Spleen (tissue), 7 donors: ENCODE results near the gene THSD4.

Experiments used
- CTCF ChIP-seq, 11 experiments: fragments of 200-600 bp in 7 of 11; fragments of 450-650 bp in 4 of 11; sonication (generic) in 4 of 11; IDR thresholded peaks in 8 of 11; conservative IDR thresholded peaks in 3 of 11; 1 replicate in 7 of 11; 2 replicates in 4 of 11; pipeline versions ENCODE4 v1.4.0 to v1.8.0; 2016 to 2021; ENCODE audit warnings: antibody characterized with exemption in 11 of 11, inconsistent platforms in 4 of 11, mild to moderate bottlenecking in 1 of 11
- POLR2A ChIP-seq, 3 donors: fragments of 450-650 bp; IDR thresholded peaks; one replicate each; pipeline ENCODE4 v1.5.1; 2017; ENCODE audit warnings: antibody characterized with exemption in 3 of 3, mild to moderate bottlenecking in 1 of 3
- donor health status: DM: no; HTN: no; CAD: no; lungs with moderate emphysema.
- donor health status: DM: no; HTN: no; CAD: no.
- donor health status: DM: no; HTN: no; CAD: no.

- TF ChIP-seq CTCF (IDR thresholded peaks at IDR 0.05 in 8 of 11, conservative IDR thresholded peaks at IDR 0.05 in 3 of 11), result no peak
- TF ChIP-seq POLR2A (IDR thresholded peaks at IDR 0.05), result no peak
Observed at GRCh38 chr15:71538181-71538580, 422.9 kb downstream of the THSD4 start.
